ENCODE results near the gene ALDH6A1.

- TF ChIP-seq CTCF (IDR thresholded peaks at IDR 0.05) (peak; percentile 39 to 60 (median 56)), POLR2AphosphoS5 (IDR thresholded peaks at IDR 0.05) (no peak)
Measured at GRCh38 chr14:74038020-74038859, 46.0 kb downstream of the ALDH6A1 start.
